NCI-H1930 (cell line): ENCODE data around the gene TGM3.

Source experiments
- DNase-seq, 2 experiments: peaks; one replicate each; lab custom pipeline; 2025; lab: John Stamatoyannopoulos, UW

TGM3 gene

GRCh38 chr20:2338411-2339066, 42.7 kb downstream of the TGM3 start:
- DNase-seq, result no peak

- no peak for DNase-seq
Measured at GRCh38 chr20:2340136-2340535, 44.3 kb downstream of the TGM3 start.

- DNase-seq, result no peak
Measured at GRCh38 chr20:2340823-2341222, 45.0 kb downstream of the TGM3 start.

- DNase-seq, result no peak
Measured at GRCh38 chr20:2341336-2341735, 45.5 kb downstream of the TGM3 start.

GRCh38 chr20:2342243-2342642, 46.4 kb downstream of the TGM3 start:
- DNase-seq, result no peak

- no peak for DNase-seq
Measured at GRCh38 chr20:2346188-2346587, 50.4 kb downstream of the TGM3 start.

- no peak for DNase-seq
Measured at GRCh38 chr20:2348336-2348735, 52.5 kb downstream of the TGM3 start.

- no peak for DNase-seq
Measured at GRCh38 chr20:2349801-2350200, 54.0 kb downstream of the TGM3 start.

- DNase-seq, result no peak
Measured at GRCh38 chr20:2350606-2351005, 54.8 kb downstream of the TGM3 start.

GRCh38 chr20:2353231-2353630, 57.4 kb downstream of the TGM3 start:
- DNase-seq, result no peak

GRCh38 chr20:2357114-2357513, 61.3 kb downstream of the TGM3 start:
- no peak for DNase-seq

- DNase-seq, result no peak
Measured at GRCh38 chr20:2358006-2358405, 62.2 kb downstream of the TGM3 start.

GRCh38 chr20:2361035-2361593, 65.3 kb downstream of the TGM3 start:
- no peak for DNase-seq

- no peak for DNase-seq
Measured at GRCh38 chr20:2363187-2363586, 67.4 kb downstream of the TGM3 start.

- no peak for DNase-seq
Measured at GRCh38 chr20:2363587-2363986, 67.8 kb downstream of the TGM3 start.

- DNase-seq, result no peak
Measured at GRCh38 chr20:2364044-2364443, 68.2 kb downstream of the TGM3 start.

GRCh38 chr20:2365091-2365490, 69.3 kb downstream of the TGM3 start:
- DNase-seq, result no peak

- DNase-seq, result no peak
Measured at GRCh38 chr20:2365666-2366065, 69.9 kb downstream of the TGM3 start.

- DNase-seq, result no peak
Measured at GRCh38 chr20:2368621-2369020, 72.8 kb downstream of the TGM3 start.

GRCh38 chr20:2373098-2373497, 77.3 kb downstream of the TGM3 start:
- no peak for DNase-seq

GRCh38 chr20:2374346-2375125, 78.7 kb downstream of the TGM3 start:
- no peak for DNase-seq

- DNase-seq, result no peak
Measured at GRCh38 chr20:2378893-2379292, 83.1 kb downstream of the TGM3 start.

- DNase-seq, result no peak
Measured at GRCh38 chr20:2379511-2380229, 83.9 kb downstream of the TGM3 start.
